Liver (tissue), 3 donors: ENCODE data around the gene ZCCHC8.

ENCODE experiments used
- FOXA1 ChIP-seq: IDR thresholded peaks from 2 replicates; pipeline ENCODE4 v1.6.1; 2016; ENCODE audit warnings: antibody characterized with exemption
- FOXA2 ChIP-seq: IDR thresholded peaks from 2 replicates; pipeline ENCODE4 v1.6.1; 2016; ENCODE audit warnings: antibody characterized with exemption
- NR2F2 ChIP-seq: IDR thresholded peaks from 2 replicates; pipeline ENCODE4 v1.6.1; 2016; ENCODE audit warnings: antibody characterized with exemption
- RAD21 ChIP-seq, 2 donors: IDR thresholded peaks; 2 replicates each; pipeline ENCODE4 v1.6.1; 2016; ENCODE audit warnings: antibody characterized with exemption in 2 of 2, mild to moderate bottlenecking in 2 of 2
- SP1 ChIP-seq: IDR thresholded peaks from 2 replicates; pipeline ENCODE4 v1.6.1; 2018; ENCODE audit warnings: antibody characterized with exemption, mild to moderate bottlenecking
- TAF1 ChIP-seq: conservative IDR thresholded peaks from 2 replicates; pipeline ENCODE4 v1.6.1; 2016; ENCODE audit warnings: antibody characterized with exemption, mild to moderate bottlenecking
- YY1 ChIP-seq: IDR thresholded peaks from 2 replicates; pipeline ENCODE4 v1.6.1; 2016; ENCODE audit warnings: antibody characterized with exemption, mild to moderate bottlenecking
- ZBTB33 ChIP-seq: IDR thresholded peaks from 2 replicates; pipeline ENCODE4 v1.6.1; 2016; ENCODE audit warnings: antibody characterized with exemption
- TF ChIP-seq, protein P1 (sequence below): fragments of 150-350 bp; IDR thresholded peaks from 2 replicates; pipeline ENCODE4 v1.5.1; 2017; ENCODE audit warnings: improper control_type of control experiment, low read depth, low read length; ENCODE audit not compliant: missing input control
- TF ChIP-seq, protein P2 (sequence below): IDR thresholded peaks from 2 replicates; pipeline ENCODE4 v1.6.1; 2016; ENCODE audit warnings: antibody characterized with exemption
- donor health status: healthy.
- donor health status: healthy.

DNA sequence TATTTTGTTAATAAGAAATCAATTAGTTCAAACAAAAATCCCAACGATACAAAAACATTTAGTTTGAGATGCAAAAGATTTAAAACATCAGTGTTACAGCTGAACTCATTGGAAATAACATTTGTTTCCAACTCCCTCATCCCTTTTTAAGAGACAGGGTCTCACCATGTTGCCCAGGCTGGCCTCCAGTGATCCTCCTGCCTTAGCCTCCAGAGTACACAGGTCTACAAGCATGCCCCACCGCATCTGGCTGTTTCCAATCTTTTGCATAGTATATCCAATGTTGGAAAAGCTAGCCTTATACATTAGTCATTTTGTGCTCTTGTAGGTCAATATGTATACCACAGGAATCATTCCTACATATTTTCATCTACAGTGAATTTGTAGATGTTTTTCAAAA, 14.5 kb upstream of the ZCCHC8 start:
- TF ChIP-seq, protein P1, sequence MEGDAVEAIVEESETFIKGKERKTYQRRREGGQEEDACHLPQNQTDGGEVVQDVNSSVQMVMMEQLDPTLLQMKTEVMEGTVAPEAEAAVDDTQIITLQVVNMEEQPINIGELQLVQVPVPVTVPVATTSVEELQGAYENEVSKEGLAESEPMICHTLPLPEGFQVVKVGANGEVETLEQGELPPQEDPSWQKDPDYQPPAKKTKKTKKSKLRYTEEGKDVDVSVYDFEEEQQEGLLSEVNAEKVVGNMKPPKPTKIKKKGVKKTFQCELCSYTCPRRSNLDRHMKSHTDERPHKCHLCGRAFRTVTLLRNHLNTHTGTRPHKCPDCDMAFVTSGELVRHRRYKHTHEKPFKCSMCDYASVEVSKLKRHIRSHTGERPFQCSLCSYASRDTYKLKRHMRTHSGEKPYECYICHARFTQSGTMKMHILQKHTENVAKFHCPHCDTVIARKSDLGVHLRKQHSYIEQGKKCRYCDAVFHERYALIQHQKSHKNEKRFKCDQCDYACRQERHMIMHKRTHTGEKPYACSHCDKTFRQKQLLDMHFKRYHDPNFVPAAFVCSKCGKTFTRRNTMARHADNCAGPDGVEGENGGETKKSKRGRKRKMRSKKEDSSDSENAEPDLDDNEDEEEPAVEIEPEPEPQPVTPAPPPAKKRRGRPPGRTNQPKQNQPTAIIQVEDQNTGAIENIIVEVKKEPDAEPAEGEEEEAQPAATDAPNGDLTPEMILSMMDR: no peak
- TF ChIP-seq TAF1 (no peak), NR2F2 (no peak), RAD21 (IDR thresholded peaks at IDR 0.05) (no peak), ZBTB33 (no peak), FOXA2 (no peak), FOXA1 (no peak), SP1 (no peak), YY1 (no peak)
- TF ChIP-seq, protein P2, sequence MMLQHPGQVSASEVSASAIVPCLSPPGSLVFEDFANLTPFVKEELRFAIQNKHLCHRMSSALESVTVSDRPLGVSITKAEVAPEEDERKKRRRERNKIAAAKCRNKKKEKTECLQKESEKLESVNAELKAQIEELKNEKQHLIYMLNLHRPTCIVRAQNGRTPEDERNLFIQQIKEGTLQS: no peak
